Neural progenitor cell (in vitro differentiated cells): ENCODE results near the gene KRT78.

Experiments used
- EZH2 ChIP-seq: fragments of 200-600 bp; sonication (generic); IDR thresholded peaks from 2 replicates; pipeline ENCODE4 v1.6.1; 2017; ENCODE audit warnings: antibody characterized with exemption, mild to moderate bottlenecking, moderate library complexity
- EZH2phosphoT487 ChIP-seq: fragments of 200-600 bp; sonication (generic); IDR thresholded peaks from 2 replicates; pipeline ENCODE4 v1.6.1; 2017; ENCODE audit warnings: antibody characterized with exemption
- TF ChIP-seq, protein P1 (sequence below): fragments of 200-600 bp; sonication (generic); IDR thresholded peaks from 2 replicates; pipeline ENCODE4 v1.5.1; 2017; ENCODE audit warnings: antibody characterized with exemption, mild to moderate bottlenecking

GRCh38 chr12:52791271-52792184 is 57.3 kb downstream of the KRT78 start:
- TF ChIP-seq EZH2phosphoT487, result no peak
- TF ChIP-seq, protein P1, sequence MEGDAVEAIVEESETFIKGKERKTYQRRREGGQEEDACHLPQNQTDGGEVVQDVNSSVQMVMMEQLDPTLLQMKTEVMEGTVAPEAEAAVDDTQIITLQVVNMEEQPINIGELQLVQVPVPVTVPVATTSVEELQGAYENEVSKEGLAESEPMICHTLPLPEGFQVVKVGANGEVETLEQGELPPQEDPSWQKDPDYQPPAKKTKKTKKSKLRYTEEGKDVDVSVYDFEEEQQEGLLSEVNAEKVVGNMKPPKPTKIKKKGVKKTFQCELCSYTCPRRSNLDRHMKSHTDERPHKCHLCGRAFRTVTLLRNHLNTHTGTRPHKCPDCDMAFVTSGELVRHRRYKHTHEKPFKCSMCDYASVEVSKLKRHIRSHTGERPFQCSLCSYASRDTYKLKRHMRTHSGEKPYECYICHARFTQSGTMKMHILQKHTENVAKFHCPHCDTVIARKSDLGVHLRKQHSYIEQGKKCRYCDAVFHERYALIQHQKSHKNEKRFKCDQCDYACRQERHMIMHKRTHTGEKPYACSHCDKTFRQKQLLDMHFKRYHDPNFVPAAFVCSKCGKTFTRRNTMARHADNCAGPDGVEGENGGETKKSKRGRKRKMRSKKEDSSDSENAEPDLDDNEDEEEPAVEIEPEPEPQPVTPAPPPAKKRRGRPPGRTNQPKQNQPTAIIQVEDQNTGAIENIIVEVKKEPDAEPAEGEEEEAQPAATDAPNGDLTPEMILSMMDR, result no peak
- TF ChIP-seq EZH2, result no peak
